ENCODE measurements around the gene ZNF57.

ZNF57 gene

DNA sequence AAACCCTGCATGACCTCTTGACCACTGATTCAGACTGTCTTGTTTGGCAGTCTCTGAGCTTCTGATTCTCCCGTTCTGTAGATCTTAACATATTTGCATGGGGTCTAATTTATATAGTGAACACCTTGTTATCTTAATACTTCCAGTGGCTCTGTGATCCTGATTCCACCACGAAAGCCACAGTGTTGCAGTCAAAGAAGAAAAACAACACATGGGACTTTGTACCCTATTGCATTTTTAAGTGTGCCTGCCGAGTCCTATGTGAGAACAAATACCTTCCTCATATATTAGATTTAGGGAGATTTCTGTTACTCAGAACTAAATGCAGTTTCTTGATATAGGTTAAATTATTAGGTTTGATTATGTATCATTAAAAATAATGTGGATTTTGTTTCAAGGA is 45.9 kb upstream of the ZNF57 start:
- H2AFZ ChIP-seq (ENCODE audit: low read depth, low read length, severe bottlenecking) = no peak overlapping the region
- H3K4me2 ChIP-seq (ENCODE audit: low read depth, low read length, poor library complexity, severe bottlenecking) = no peak overlapping the region
- H3K9ac ChIP-seq (ENCODE audit: low read length) = no peak overlapping the region
- peaks cover 29% of the 10 kb centered on the region; the same call in 1 of the 2 replicates for H3K9me3 ChIP-seq (ENCODE audit: insufficient read depth, low read length)
- no peak overlapping the region for H3K4me3 ChIP-seq (ENCODE audit: insufficient read depth, low read length, poor library complexity, severe bottlenecking)
- no peaks in the 10 kb centered on the region for H3K79me2 ChIP-seq (ENCODE audit: insufficient read depth, low read length)
- H4K20me1 ChIP-seq (ENCODE audit: low read depth, low read length) = no peaks in the 10 kb centered on the region
- no peak for TF ChIP-seq EZH2phosphoT487 (conservative IDR thresholded peaks at IDR 0.05; ENCODE audit: low read length)
- no peak for TF ChIP-seq CTCF (IDR thresholded peaks at IDR 0.05; ENCODE audit: insufficient read depth, low read length, poor library complexity, severe bottlenecking)
- H3K36me3 ChIP-seq (ENCODE audit: low read length) = peaks cover 40% of the 10 kb centered on the region
- no peaks in the 10 kb centered on the region for H3K27me3 ChIP-seq (ENCODE audit: low read length)
- H3F3A ChIP-seq (ENCODE audit: insufficient read depth) = no peaks in the 10 kb centered on the region
- H3K9me2 ChIP-seq (replicated peaks; ENCODE audit: insufficient read depth, low read length) = no peaks in the 10 kb centered on the region
- H3K27ac ChIP-seq (ENCODE audit: low read depth, low read length) = no peak overlapping the region

DNA sequence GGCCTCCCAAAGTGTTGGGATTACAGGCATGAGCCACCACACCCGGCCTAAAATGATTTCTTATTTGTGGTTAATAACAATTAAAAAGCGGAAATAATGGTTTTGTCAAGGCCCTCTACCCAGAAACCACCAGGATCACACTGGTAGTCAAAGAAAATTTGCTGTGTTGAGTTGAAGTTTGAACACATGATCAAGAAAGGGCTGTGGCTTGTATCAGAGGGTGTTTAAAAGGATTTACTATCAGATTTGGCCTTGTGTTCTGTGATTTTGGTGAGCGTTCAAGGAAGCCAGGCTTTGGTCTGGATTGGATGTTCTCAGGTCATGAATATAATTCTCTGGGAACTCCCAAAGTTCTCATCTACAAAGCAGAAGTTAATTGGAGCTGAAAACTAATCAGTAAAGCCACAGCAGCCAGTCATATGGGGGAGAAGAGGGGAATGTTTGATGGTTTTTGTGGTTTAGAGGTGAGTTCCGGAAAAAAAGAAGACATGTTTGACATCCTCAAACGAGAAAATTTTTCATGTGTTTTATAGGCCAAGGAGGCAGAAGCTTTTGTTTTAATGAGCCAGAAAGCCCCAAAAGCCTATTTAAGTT is 44.2 kb upstream of the ZNF57 start:
- Histone ChIP-seq H3F3A (ENCODE audit: insufficient read depth) (no peaks in the 10 kb centered on the region), H3K4me3 (ENCODE audit: insufficient read depth, low read length, poor library complexity, severe bottlenecking) (no peak overlapping the region), H3K79me2 (ENCODE audit: insufficient read depth, low read length) (no peaks in the 10 kb centered on the region), H3K27me3 (ENCODE audit: low read length) (no peaks in the 10 kb centered on the region), H3K9me2 (replicated peaks; ENCODE audit: insufficient read depth, low read length) (no peaks in the 10 kb centered on the region), H2AFZ (ENCODE audit: low read depth, low read length, severe bottlenecking) (no peak overlapping the region), H3K9me3 (ENCODE audit: insufficient read depth, low read length) (peaks cover 29% of the 10 kb centered on the region; the same call in 1 of the 2 replicates), H3K36me3 (ENCODE audit: low read length) (peaks cover 32% of the 10 kb centered on the region), H4K20me1 (ENCODE audit: low read depth, low read length) (no peaks in the 10 kb centered on the region), H3K4me2 (ENCODE audit: low read depth, low read length, poor library complexity, severe bottlenecking) (no peak overlapping the region), H3K9ac (ENCODE audit: low read length) (no peak overlapping the region), H3K27ac (ENCODE audit: low read depth, low read length) (no peak overlapping the region)
- TF ChIP-seq CTCF (IDR thresholded peaks at IDR 0.05; ENCODE audit: insufficient read depth, low read length, poor library complexity, severe bottlenecking) (no peak), EZH2phosphoT487 (conservative IDR thresholded peaks at IDR 0.05; ENCODE audit: low read length) (no peak)

DNA sequence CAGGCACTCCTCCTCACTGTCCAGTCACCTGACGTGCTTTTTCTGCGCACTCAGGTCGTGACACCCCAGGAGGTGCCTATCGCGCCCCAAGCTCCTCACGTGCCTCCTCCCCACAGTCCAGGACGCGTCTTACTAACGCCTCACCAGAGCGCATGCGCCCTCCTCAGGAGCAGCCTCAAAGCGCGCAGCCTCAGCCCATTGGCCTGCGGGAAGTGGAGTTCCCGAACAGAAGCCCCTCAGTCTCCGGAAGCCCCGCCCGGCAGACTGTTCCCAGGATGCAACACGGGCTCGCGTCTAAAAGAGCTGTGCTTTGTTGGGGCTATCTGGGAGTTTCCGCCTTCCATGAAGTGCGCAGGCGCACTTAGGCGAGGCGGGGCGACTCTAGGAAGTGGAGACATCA is 41.9 kb upstream of the ZNF57 start:
- H3K9me3 ChIP-seq (ENCODE audit: insufficient read depth, low read length) = peaks cover 10% of the 10 kb centered on the region; the same call in 1 of the 2 replicates

More for the DNA sequence above, 41.9 kb upstream of the ZNF57 start:
- no peak overlapping the region for H3K4me3 ChIP-seq (ENCODE audit: insufficient read depth, low read length, poor library complexity, severe bottlenecking)
- H3K27me3 ChIP-seq (ENCODE audit: low read length) = no peaks in the 10 kb centered on the region
- peaks cover 9% of the 10 kb centered on the region; the same call in 1 of the 2 replicates for H3K36me3 ChIP-seq (ENCODE audit: low read length)
- TF ChIP-seq CTCF (IDR thresholded peaks at IDR 0.05; ENCODE audit: insufficient read depth, low read length, poor library complexity, severe bottlenecking) = no peak
- TF ChIP-seq EZH2phosphoT487 (conservative IDR thresholded peaks at IDR 0.05; ENCODE audit: low read length) = no peak
- H3K9ac ChIP-seq (ENCODE audit: low read length) = no peak overlapping the region
- no peaks in the 10 kb centered on the region for H4K20me1 ChIP-seq (ENCODE audit: low read depth, low read length)
- H3K4me2 ChIP-seq (ENCODE audit: low read depth, low read length, poor library complexity, severe bottlenecking) = no peak overlapping the region
- H3K79me2 ChIP-seq (ENCODE audit: insufficient read depth, low read length) = no peaks in the 10 kb centered on the region
- H3K9me2 ChIP-seq (replicated peaks; ENCODE audit: insufficient read depth, low read length) = no peaks in the 10 kb centered on the region
- no peak overlapping the region for H2AFZ ChIP-seq (ENCODE audit: low read depth, low read length, severe bottlenecking)
- H3K27ac ChIP-seq (ENCODE audit: low read depth, low read length) = no peak overlapping the region
- H3F3A ChIP-seq (ENCODE audit: insufficient read depth) = no peaks in the 10 kb centered on the region

All from SU-DHL-6 (cell line).